Epithelial cell of proximal tubule (primary cell): ENCODE results near the gene FARP2. TPM values are rescaled to one million over a fixed set of nuclear protein-coding genes. Genes with fewer than 3 reads are reported as not detected.

ENCODE experiments used
- DNase-seq: peaks from one replicate; pipeline ENCODE4 v3.0.0-alpha.2; 2011; ENCODE audit warnings: low read depth
- H3K4me3 ChIP-seq: 2 replicates; pipeline ENCODE4 v1.5.1; 2011; ENCODE audit warnings: low read depth, mild to moderate bottlenecking, low read length
- total RNA-seq: library from RNA; depleted of rRNA; stranded (reverse); fragments of >200 nt; gene quantifications from 2 replicates; pipeline ENCODE4 v1.2.3, GENCODE V29; 2015
- TF ChIP-seq, protein P1 (sequence below): conservative IDR thresholded peaks from 2 replicates; pipeline ENCODE4 v1.5.1; 2012; ENCODE audit warnings: low read depth, mild to moderate bottlenecking, low read length

Gene FARP2
- total RNA-seq, 1 donor from 2014 or later: 34.2 TPM

DNA sequence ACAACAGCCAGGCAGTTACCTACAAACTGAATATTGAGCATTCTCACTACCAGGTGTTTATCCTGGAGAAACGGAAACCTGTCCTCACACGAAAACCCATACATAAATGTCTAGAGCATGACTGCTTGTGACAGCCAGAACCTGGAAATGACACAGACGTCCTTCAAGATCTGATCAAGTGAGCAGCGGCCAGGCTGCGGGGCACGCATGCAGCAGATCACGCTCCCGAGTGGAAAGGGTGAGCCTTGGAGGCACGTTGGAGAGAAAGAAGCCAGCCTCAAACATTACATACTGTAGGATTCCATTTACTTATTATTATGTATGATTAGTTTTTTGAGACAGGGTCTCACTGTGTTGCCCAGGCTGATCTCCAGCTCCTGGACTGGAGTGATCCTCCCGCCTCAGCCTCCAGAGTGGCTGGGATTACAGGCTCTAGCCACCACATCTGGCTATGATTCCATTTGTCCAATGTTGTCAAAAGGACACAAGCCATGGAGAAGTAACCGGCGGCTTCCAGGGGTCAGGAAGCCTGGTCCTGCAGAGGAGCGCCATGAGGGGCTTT is 175.2 kb downstream of the FARP2 start:
- H3K4me3 ChIP-seq: no peak overlapping the region
- TF ChIP-seq, protein P1, sequence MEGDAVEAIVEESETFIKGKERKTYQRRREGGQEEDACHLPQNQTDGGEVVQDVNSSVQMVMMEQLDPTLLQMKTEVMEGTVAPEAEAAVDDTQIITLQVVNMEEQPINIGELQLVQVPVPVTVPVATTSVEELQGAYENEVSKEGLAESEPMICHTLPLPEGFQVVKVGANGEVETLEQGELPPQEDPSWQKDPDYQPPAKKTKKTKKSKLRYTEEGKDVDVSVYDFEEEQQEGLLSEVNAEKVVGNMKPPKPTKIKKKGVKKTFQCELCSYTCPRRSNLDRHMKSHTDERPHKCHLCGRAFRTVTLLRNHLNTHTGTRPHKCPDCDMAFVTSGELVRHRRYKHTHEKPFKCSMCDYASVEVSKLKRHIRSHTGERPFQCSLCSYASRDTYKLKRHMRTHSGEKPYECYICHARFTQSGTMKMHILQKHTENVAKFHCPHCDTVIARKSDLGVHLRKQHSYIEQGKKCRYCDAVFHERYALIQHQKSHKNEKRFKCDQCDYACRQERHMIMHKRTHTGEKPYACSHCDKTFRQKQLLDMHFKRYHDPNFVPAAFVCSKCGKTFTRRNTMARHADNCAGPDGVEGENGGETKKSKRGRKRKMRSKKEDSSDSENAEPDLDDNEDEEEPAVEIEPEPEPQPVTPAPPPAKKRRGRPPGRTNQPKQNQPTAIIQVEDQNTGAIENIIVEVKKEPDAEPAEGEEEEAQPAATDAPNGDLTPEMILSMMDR: no peak
- DNase-seq: no peak

DNA sequence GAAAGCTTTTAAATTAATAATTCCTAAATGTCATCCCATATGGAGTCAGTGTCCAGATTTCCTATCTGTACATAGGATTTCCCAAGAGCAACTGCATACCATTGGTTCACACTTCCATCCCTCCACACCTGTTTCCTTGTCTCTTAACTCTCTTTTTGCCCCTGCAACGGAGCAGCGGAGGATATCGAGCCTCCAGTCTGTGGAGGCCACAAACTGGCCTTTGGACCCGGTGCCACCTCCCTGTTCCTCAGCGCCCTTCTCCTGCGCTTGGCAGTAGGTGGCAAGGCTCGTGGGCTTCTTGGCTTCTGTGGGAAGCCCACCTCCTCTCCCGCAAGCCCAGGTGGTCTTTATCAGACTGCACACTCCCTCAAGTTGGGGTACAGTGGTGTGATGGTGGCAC is 176.1 kb downstream of the FARP2 start:
- no peak for DNase-seq
- no peak overlapping the region for H3K4me3 ChIP-seq
- TF ChIP-seq, protein P1: no peak

DNA sequence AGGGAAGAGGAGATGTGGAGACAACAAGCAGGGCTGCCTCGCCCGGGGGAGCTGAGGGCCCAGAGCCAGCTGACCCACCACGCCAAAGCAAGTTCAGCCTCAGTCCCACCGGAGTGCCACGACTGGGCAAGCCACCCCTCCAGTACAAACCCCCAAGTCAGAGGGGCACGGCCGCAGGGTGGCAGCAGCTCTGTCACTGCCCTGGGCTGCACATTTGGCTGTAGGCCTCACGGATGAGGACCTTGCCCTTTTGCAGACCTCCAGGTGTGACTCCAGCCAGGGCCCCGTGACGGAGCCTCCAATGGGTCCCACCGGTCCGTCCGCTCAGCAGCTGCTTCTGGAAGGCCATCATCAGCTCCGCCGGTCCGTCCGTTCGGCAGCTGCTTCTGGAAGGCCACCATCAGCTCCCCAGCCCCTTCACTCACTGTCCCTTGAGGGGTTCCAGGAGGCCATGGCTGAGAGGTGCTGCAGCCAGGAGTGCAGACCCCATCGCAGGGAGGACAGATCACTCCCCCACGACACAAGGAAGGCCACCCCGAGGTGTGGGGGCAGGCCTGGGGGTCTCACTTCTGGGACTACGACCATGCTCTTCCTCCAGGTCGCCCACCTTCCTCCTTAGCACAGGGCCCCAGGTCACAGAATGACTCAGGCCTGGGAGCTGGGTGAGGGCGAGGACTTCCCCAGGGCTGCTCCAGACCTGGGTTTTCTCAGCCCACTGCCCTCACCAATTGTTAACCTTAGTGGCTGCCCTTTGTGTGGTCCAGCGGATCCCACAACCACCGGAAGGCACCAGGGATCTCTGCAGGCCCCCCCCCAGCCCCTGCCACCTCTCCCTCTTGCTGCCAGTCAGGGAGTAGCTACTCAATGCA is 176.9 kb downstream of the FARP2 start:
- TF ChIP-seq, protein P1: no peak
- no peak overlapping the region for H3K4me3 ChIP-seq
- no peak for DNase-seq

DNA sequence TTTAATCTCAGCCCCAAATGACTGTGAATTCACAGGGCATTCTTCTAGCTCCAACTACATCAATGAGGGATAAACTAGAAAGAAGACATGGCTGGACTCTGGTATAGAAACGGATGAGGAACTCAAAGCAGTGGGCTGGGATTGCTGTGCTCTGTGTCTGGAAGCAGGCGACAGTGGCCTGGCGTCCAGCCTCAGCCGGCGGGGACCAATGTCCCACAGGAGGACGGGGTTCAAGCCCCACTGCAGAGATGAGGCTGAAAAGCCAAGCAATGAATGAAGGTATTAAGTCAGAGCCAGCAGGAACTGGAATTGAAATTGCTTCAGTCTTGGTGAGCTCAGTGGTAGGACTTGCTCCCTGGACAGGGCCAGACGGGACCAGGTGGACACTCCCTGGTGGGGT is 178.2 kb downstream of the FARP2 start:
- DNase-seq: no peak
- TF ChIP-seq, protein P1: no peak

DNA sequence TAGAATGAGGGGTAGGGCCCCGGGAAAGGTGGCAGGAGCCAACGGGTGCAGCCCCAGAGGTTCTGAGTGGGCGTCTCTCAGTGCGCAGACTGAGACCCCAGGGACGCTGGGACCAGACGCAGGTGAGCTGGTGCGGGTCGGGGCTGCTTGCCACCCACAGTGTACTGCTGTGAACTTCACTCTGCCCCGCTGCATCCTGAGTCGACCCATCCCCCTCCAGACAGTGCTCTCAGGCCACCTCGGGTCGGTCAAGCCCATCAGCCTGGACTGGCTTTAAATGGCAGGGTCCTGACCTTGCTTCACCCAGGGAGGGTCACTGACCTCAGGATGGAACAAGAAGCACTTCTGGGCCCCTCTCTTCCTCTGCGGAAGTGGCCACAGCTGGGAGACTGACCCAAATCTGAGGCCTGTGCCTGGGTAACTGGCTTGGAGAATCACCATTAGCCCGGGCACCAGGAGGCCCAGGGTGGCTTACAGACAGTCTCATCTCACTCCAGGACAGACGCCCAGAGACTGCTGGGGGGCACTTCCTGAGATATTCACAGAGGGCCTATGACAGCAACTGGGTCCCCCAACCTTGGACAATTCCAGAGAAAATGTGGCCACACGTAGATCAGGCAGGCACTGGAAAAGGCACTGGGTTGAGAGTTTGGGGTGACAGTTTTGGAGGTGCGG is 178.8 kb downstream of the FARP2 start:
- no peak for DNase-seq
- no peak overlapping the region for H3K4me3 ChIP-seq
- TF ChIP-seq, protein P1: no peak

More for the DNA sequence above, 178.2 kb downstream of the FARP2 start:
- no peak overlapping the region for H3K4me3 ChIP-seq

DNA sequence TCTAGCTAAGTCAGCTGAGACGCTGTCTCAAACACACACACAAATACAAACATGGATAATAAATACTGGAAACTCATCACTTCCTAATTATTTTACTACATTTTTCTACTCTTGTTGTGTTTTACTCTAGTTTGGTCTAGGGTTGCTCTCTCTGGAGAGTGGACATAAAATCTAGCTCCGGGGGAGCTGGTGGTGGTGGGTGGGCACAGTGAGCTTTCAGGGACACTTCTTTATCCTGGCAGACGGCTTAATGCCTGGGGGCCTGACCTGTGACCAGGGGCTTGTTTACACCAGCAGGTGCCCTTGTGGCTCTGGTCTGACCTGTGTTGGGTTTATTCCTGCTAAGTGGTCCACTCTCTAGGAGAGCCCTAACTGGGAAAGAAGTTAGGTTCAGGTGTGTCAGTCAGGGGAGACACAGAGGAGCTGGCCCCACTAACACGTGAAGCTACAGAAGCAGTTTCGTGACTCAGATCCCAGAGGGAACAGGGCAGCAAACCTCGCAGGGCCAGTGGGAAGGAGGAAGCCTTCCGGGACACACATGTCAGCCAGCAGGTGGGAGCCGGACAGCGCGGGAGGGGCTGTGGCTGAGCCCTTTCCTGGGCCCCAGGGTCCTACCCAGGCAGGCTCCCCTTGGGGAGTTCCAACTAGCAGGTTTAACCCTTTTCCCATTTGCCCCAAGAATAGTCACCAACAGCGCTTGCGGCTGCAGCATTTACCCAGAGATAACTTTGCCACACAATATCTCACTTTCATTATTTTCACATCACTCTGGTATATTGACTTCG is 180.0 kb downstream of the FARP2 start:
- TF ChIP-seq, protein P1: no peak
- H3K4me3 ChIP-seq: no peak overlapping the region
- no peak for DNase-seq
